ENCODE results near the gene PPP1R14D.
A peak's percentile ranks its signal among the peaks of the same experiment; 100 is the strongest.

Gene PPP1R14D

GRCh38 chr15:40858706-40859105 lies 30.2 kb upstream of the PPP1R14D start:
- Mint-ChIP-seq H3K9me3 (no peaks in the 10 kb centered on the region), H3K27ac (no peak overlapping the region), H3K36me3 (peaks cover 8% of the 10 kb centered on the region), H3K4me1 (peaks cover 11% of the 10 kb centered on the region), H3K27me3 (no peaks in the 10 kb centered on the region), H3K4me3 (no peak overlapping the region)
- ATAC-seq (ENCODE audit: low read depth) (no peak), DNase-seq (ENCODE audit: low spot score in 2 of 2) (no peak)

GRCh38 chr15:40857601-40858341 lies 29.3 kb upstream of the PPP1R14D start:
- peaks cover 11% of the 10 kb centered on the region for H3K4me1 Mint-ChIP-seq
- no peaks in the 10 kb centered on the region for H3K27me3 Mint-ChIP-seq
- peak; percentile 87 to 91 for DNase-seq (ENCODE audit: low spot score in 2 of 2)
- H3K9me3 Mint-ChIP-seq = no peaks in the 10 kb centered on the region
- peak; percentile 91 for ATAC-seq (ENCODE audit: low read depth)
- no peak overlapping the region for H3K27ac Mint-ChIP-seq
- no peak overlapping the region for H3K4me3 Mint-ChIP-seq
- H3K36me3 Mint-ChIP-seq = peaks cover 8% of the 10 kb centered on the region

DNA sequence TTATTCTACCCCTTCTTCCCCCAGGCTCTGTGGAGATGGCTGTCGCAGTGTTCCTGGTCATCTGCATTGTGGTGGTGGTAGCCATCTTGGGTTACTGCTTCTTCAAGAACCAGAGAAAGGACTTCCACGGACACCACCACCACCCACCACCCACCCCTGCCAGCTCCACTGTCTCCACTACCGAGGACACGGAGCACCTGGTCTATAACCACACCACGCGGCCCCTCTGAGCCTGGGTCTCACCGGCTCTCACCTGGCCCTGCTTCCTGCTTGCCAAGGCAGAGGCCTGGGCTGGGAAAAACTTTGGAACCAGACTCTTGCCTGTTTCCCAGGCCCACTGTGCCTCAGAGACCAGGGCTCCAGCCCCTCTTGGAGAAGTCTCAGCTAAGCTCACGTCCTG lies 28.2 kb upstream of the PPP1R14D start:
- H3K4me1 Mint-ChIP-seq = peaks cover 11% of the 10 kb centered on the region
- no peak overlapping the region for H3K27ac Mint-ChIP-seq
- no peaks in the 10 kb centered on the region for H3K27me3 Mint-ChIP-seq

DNA sequence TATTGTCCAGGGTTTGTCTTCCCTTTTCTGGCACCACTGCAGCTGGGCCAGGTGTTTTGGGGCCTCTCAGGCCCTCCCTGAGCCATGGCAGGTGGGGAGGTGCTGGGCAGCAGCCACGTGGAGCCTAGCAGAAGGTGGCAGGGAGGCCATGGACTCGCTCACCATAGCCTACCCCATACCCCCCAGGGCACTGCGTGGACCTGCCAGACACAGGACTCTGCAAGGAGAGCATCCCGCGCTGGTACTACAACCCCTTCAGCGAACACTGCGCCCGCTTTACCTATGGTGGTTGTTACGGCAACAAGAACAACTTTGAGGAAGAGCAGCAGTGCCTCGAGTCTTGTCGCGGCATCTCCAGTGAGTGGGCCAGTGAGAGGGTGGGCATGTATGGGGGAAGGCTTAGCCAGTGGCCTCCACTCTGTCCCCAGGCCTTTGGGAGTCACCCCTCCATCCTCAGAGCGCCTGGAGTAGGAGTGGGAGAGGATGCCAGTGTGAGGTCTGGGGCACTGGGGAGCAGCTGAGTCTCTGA lies 27.3 kb upstream of the PPP1R14D start:
- no peaks in the 10 kb centered on the region for H3K9me3 Mint-ChIP-seq
- no peak overlapping the region for H3K27ac Mint-ChIP-seq
- peaks cover 11% of the 10 kb centered on the region for H3K4me1 Mint-ChIP-seq
- H3K4me3 Mint-ChIP-seq = no peak overlapping the region
- ATAC-seq (ENCODE audit: low read depth) = no peak
- no peak for DNase-seq (ENCODE audit: low spot score in 2 of 2)
- H3K36me3 Mint-ChIP-seq = peaks cover 12% of the 10 kb centered on the region
- no peaks in the 10 kb centered on the region for H3K27me3 Mint-ChIP-seq

More for the DNA sequence above, 28.2 kb upstream of the PPP1R14D start:
- DNase-seq (ENCODE audit: low spot score in 2 of 2) (no peak), ATAC-seq (ENCODE audit: low read depth) (no peak)
- peaks cover 10% of the 10 kb centered on the region for H3K36me3 Mint-ChIP-seq
- no peak overlapping the region for H3K4me3 Mint-ChIP-seq
- no peaks in the 10 kb centered on the region for H3K9me3 Mint-ChIP-seq

DNA sequence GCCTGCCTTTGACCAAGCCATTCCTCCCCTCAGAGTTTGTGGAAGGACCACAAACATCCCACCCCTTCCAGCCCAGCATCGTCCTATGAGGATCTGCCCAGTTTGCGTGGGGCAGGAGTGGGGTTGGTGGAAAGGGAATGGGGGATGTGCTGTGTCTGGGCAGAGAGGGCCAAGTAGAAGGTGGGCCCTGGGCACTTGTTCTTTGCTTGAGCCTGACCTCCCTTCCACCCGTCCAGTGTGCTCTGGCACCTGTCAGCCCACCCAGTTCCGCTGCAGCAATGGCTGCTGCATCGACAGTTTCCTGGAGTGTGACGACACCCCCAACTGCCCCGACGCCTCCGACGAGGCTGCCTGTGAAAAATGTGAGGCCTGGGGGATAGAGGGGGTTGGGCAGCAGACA lies 25.7 kb upstream of the PPP1R14D start:
- Mint-ChIP-seq H3K4me3 (no peak overlapping the region), H3K36me3 (peaks cover 15% of the 10 kb centered on the region), H3K4me1 (peaks cover 6% of the 10 kb centered on the region), H3K27ac (no peak overlapping the region), H3K9me3 (no peaks in the 10 kb centered on the region), H3K27me3 (no peaks in the 10 kb centered on the region)
- ATAC-seq (ENCODE audit: low read depth) (no peak), DNase-seq (ENCODE audit: low spot score in 2 of 2) (no peak)

GRCh38 chr15:40853241-40853890 lies 24.9 kb upstream of the PPP1R14D start:
- Mint-ChIP-seq H3K4me3 (no peak overlapping the region), H3K27me3 (no peaks in the 10 kb centered on the region), H3K27ac (no peak overlapping the region), H3K9me3 (no peaks in the 10 kb centered on the region), H3K36me3 (peaks cover 15% of the 10 kb centered on the region), H3K4me1 (peaks cover 2% of the 10 kb centered on the region)
- ATAC-seq (ENCODE audit: low read depth) = no peak
- no peak for DNase-seq (ENCODE audit: low spot score in 2 of 2)

DNA sequence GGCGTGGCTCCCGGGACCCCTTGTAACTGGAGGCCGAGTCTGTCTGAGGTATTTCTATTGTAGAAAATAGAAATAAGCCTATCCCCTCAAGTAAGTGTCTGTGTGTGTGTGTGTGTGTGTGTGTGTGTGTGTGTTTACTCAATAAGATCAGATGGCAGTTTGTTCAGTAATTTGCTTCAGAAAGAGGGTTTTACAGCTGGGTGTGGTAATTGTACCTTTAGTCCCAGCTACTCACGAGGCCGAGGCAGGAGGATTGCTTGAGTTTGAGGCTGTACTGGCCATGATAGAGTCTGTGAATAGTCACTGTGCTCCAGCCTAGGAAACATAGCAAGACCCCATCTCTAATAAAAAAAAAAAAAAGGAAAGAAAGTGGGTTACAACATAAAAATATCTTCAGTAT lies 24.0 kb upstream of the PPP1R14D start:
- ATAC-seq (ENCODE audit: low read depth) = no peak
- Mint-ChIP-seq H3K36me3 (peaks cover 15% of the 10 kb centered on the region), H3K4me1 (peaks cover 5% of the 10 kb centered on the region), H3K27ac (no peak overlapping the region), H3K4me3 (no peak overlapping the region), H3K27me3 (no peaks in the 10 kb centered on the region), H3K9me3 (no peaks in the 10 kb centered on the region)
- no peak for DNase-seq (ENCODE audit: low spot score in 2 of 2)

DNA sequence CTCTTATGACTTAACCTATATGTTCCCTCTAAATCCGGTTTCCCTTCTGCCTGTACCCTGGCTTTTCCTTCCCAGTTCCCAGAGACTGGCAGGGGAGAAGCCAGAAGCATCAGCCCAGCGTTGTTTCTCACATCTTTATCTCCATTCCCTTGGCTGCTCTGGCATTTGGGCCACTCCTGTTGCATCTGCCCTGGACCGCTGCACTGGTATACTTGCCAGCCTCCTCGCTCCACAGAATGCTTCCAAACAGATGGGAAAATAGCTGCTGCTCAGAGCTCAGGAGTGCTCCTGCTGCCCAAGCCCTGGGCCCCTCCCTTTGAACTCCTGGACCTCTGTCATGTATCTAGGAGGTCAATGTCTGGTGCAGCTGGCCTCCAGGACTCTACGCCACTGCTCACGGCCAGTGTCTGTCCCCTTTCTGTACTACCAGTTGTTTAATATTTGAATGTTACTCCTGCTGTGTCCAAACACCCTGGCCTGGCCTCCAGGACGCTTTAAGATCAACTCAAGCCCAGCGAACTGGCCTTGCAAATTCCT lies 22.1 kb upstream of the PPP1R14D start:
- Mint-ChIP-seq H3K27me3 (no peaks in the 10 kb centered on the region), H3K27ac (no peak overlapping the region), H3K9me3 (no peaks in the 10 kb centered on the region), H3K36me3 (peaks cover 11% of the 10 kb centered on the region), H3K4me1 (peaks cover 19% of the 10 kb centered on the region), H3K4me3 (no peak overlapping the region)
- DNase-seq (ENCODE audit: low spot score in 2 of 2) (no peak), ATAC-seq (ENCODE audit: low read depth) (no peak)

GRCh38 chr15:40847223-40847961 lies 18.9 kb upstream of the PPP1R14D start:
- peak; percentile 64 for ATAC-seq (ENCODE audit: low read depth)

DNA sequence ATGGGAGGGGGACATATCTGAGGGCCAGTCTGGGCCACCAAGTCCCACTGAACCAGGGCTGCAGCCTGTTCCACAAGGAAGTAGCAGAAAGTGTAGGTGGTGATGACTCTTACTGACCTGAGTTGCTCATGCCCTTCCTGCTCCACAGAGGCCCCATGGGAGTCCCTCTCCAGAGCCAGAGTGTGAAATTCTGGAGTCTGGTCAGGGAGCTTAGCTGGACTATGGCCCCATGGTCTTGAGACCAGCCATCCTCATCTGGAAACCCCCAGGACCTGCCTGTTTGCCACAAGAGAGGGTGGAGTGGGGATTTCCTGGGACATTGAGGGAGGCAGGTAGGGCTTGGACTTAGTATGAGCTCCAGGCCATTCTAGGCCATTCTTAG lies 18.3 kb upstream of the PPP1R14D start:
- DNase-seq (ENCODE audit: low spot score in 2 of 2) (no peak), ATAC-seq (ENCODE audit: low read depth) (no peak)
- peak overlapping the region; percentile 81 for H3K27ac Mint-ChIP-seq
- H3K36me3 Mint-ChIP-seq = peaks cover 5% of the 10 kb centered on the region
- H3K9me3 Mint-ChIP-seq = no peaks in the 10 kb centered on the region
- no peak overlapping the region for H3K4me3 Mint-ChIP-seq
- no peaks in the 10 kb centered on the region for H3K27me3 Mint-ChIP-seq
- H3K4me1 Mint-ChIP-seq = peaks cover 28% of the 10 kb centered on the region

More at GRCh38 chr15:40847223-40847961, 18.9 kb upstream of the PPP1R14D start:
- no peaks in the 10 kb centered on the region for H3K27me3 Mint-ChIP-seq
- peak overlapping the region; percentile 81 for H3K27ac Mint-ChIP-seq
- DNase-seq (ENCODE audit: low spot score in 2 of 2) = no peak
- H3K36me3 Mint-ChIP-seq = peaks cover 7% of the 10 kb centered on the region
- H3K4me3 Mint-ChIP-seq = no peak overlapping the region
- H3K4me1 Mint-ChIP-seq = peaks cover 28% of the 10 kb centered on the region
- H3K9me3 Mint-ChIP-seq = no peaks in the 10 kb centered on the region

GRCh38 chr15:40845511-40846284 lies 17.2 kb upstream of the PPP1R14D start:
- H3K9me3 Mint-ChIP-seq = no peaks in the 10 kb centered on the region
- H3K4me3 Mint-ChIP-seq = peak overlapping the region; percentile 43
- ATAC-seq (ENCODE audit: low read depth) (no peak), DNase-seq (ENCODE audit: low spot score in 2 of 2) (no peak)
- no peak overlapping the region for H3K27ac Mint-ChIP-seq
- H3K27me3 Mint-ChIP-seq = no peaks in the 10 kb centered on the region
- H3K4me1 Mint-ChIP-seq = peaks cover 28% of the 10 kb centered on the region
- H3K36me3 Mint-ChIP-seq = peaks cover 3% of the 10 kb centered on the region

GRCh38 chr15:40845036-40845435 lies 16.5 kb upstream of the PPP1R14D start:
- DNase-seq (ENCODE audit: low spot score in 2 of 2) (no peak), ATAC-seq (ENCODE audit: low read depth) (no peak)
- H3K27ac Mint-ChIP-seq = peak overlapping the region; percentile 58
- H3K4me3 Mint-ChIP-seq = peak overlapping the region; percentile 83
- no peaks in the 10 kb centered on the region for H3K27me3 Mint-ChIP-seq
- H3K9me3 Mint-ChIP-seq = no peaks in the 10 kb centered on the region
- H3K36me3 Mint-ChIP-seq = no peaks in the 10 kb centered on the region
- peaks cover 28% of the 10 kb centered on the region for H3K4me1 Mint-ChIP-seq

GRCh38 chr15:40844696-40845030 lies 16.2 kb upstream of the PPP1R14D start:
- no peaks in the 10 kb centered on the region for H3K36me3 Mint-ChIP-seq
- H3K4me1 Mint-ChIP-seq = peaks cover 28% of the 10 kb centered on the region
- H3K27me3 Mint-ChIP-seq = no peaks in the 10 kb centered on the region
- ATAC-seq (ENCODE audit: low read depth) (peak; percentile 67), DNase-seq (ENCODE audit: low spot score in 2 of 2) (peak in 1 of 2 donors; percentile 42)
- no peaks in the 10 kb centered on the region for H3K9me3 Mint-ChIP-seq
- peak overlapping the region; percentile 58 for H3K27ac Mint-ChIP-seq
- peak overlapping the region; percentile 83 for H3K4me3 Mint-ChIP-seq
